Neural progenitor cell (in vitro differentiated cells): ENCODE data around the gene RAMP1.

Source experiments
- EZH2 ChIP-seq: fragments of 200-600 bp; sonication (generic); IDR thresholded peaks from 2 replicates; pipeline ENCODE4 v1.6.1; 2017; ENCODE audit warnings: antibody characterized with exemption, mild to moderate bottlenecking, moderate library complexity
- TF ChIP-seq, protein P1 (sequence below): fragments of 200-600 bp; sonication (generic); IDR thresholded peaks from 2 replicates; pipeline ENCODE4 v1.5.1; 2017; ENCODE audit warnings: antibody characterized with exemption, mild to moderate bottlenecking

DNA sequence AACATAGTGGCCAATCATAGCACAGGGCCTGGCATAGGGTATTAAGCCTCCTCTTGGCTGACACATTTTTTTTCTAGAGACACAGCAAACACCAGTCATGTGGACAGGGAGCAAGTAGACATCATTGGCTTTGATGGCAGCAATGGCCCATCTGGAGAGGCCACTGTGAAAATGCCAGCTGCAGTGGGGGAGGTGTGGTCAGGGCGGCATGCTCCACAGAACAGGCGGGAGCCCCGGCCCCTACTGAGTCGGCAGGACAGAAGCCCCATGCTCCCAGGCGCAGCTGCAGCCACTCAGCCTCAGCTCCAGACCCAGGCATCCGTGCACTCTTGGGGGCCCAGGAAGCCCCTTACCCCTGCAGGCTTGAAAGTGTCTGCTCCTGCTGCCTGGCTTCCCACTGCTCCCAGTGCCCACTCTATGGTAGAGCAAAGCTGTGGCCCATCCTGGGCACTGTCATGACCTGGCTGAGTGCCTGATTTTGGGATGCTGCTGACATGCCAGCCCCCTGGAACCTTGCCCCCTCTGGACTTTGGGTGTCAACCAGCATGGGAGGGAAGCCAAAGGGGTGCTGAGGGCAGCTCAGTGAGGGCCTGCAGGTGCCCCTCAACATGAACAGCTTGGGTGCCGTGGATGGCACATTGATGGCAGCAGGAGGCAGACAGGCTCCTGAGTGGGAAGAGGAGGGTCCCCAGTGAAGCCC is 84.1 kb downstream of the RAMP1 start:
- TF ChIP-seq, protein P1, sequence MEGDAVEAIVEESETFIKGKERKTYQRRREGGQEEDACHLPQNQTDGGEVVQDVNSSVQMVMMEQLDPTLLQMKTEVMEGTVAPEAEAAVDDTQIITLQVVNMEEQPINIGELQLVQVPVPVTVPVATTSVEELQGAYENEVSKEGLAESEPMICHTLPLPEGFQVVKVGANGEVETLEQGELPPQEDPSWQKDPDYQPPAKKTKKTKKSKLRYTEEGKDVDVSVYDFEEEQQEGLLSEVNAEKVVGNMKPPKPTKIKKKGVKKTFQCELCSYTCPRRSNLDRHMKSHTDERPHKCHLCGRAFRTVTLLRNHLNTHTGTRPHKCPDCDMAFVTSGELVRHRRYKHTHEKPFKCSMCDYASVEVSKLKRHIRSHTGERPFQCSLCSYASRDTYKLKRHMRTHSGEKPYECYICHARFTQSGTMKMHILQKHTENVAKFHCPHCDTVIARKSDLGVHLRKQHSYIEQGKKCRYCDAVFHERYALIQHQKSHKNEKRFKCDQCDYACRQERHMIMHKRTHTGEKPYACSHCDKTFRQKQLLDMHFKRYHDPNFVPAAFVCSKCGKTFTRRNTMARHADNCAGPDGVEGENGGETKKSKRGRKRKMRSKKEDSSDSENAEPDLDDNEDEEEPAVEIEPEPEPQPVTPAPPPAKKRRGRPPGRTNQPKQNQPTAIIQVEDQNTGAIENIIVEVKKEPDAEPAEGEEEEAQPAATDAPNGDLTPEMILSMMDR = no peak
- TF ChIP-seq EZH2 = no peak
